Measurements from ENCODE around the gene UCKL1. TPM values are rescaled to one million over a fixed set of nuclear protein-coding genes. Genes with fewer than 3 reads are reported as not detected.
A peak's percentile ranks its signal among the peaks of the same experiment; 100 is the strongest.

Gene UCKL1
- total and polyA plus RNA-seq, 4 donors = 33.6 to 42.7 (median 36.1) TPM

DNA sequence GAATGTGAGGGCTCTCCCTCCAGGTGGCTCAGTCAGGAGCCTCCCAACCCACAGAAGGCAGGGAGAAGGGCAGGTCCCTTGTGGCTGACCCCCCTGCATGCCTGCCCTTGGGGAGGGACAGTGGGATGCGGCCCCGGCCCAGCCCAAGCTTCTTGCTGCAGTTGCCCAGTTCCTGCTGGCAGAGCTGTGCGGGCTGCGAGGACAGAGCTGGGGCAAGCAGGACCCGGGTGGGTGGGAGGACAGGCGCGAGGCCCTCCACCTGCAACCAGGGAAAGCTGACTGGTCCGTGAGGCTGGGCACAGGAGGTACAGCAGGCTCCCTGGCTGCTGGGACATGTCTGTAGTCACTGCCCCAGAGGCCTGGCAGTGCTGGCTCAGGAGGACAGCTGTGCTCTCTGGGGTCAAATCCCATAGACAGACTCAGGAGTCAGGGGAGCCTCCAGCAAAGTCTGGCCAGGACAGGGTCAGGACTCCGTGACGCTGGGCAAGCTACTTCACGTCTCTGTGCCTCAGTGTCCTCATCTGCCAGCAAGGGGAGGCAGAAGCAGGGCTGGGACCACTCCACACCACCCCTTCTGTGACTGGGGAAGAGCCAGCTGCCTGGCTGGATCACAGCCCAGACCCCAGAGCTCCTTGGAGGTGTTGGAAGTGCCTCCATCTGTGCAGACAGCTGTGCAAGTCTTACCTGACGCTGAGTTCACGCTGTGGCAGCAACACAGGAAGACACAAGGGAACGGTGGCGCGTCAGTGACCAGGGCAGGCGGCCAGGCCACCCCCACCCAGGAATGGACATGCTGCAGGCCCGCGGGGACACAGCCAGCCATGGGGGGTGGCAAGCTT is 13.0 kb downstream of the UCKL1 start:
- TF ChIP-seq, protein P1, sequence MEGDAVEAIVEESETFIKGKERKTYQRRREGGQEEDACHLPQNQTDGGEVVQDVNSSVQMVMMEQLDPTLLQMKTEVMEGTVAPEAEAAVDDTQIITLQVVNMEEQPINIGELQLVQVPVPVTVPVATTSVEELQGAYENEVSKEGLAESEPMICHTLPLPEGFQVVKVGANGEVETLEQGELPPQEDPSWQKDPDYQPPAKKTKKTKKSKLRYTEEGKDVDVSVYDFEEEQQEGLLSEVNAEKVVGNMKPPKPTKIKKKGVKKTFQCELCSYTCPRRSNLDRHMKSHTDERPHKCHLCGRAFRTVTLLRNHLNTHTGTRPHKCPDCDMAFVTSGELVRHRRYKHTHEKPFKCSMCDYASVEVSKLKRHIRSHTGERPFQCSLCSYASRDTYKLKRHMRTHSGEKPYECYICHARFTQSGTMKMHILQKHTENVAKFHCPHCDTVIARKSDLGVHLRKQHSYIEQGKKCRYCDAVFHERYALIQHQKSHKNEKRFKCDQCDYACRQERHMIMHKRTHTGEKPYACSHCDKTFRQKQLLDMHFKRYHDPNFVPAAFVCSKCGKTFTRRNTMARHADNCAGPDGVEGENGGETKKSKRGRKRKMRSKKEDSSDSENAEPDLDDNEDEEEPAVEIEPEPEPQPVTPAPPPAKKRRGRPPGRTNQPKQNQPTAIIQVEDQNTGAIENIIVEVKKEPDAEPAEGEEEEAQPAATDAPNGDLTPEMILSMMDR (IDR thresholded peaks at IDR 0.05; ENCODE audit: control extremely low read depth, extremely low read depth) = no peak
- Histone ChIP-seq H3K9ac (ENCODE audit: insufficient read depth in 1 of 2, low read length in 2 of 2) (no peak overlapping the region), H3K27me3 (ENCODE audit: control insufficient read depth in 3 of 3, insufficient read depth in 3 of 3, low read length in 2 of 3) (no peaks in the 10 kb centered on the region), H3K4me1 (ENCODE audit: control insufficient read depth in 5 of 5, insufficient read depth in 5 of 5, low read length in 5 of 5) (peaks cover 0 to 19% (median 0%) of the 10 kb centered on the region in 5 donors), H3K27ac (ENCODE audit: low read depth in 1 of 2, low read length in 1 of 2) (peak overlapping the region; percentile 57 to 81), H3K4me3 (no peak overlapping the region), H3K36me3 (ENCODE audit: control insufficient read depth in 4 of 4, insufficient read depth in 4 of 4, low read length in 4 of 4) (peaks cover 13 to 62% (median 19%) of the 10 kb centered on the region in 4 donors), H3K9me3 (ENCODE audit: control insufficient read depth in 4 of 4, insufficient read depth in 3 of 4, low read length in 3 of 4) (no peaks in the 10 kb centered on the region)
- WGBS, 2 donors = 79 to 89% methylated on average over 19 of the region's 19 CpGs
- no peak for DNase-seq
- no peak for ATAC-seq (ENCODE audit: insufficient read depth, low FRiP score)

DNA sequence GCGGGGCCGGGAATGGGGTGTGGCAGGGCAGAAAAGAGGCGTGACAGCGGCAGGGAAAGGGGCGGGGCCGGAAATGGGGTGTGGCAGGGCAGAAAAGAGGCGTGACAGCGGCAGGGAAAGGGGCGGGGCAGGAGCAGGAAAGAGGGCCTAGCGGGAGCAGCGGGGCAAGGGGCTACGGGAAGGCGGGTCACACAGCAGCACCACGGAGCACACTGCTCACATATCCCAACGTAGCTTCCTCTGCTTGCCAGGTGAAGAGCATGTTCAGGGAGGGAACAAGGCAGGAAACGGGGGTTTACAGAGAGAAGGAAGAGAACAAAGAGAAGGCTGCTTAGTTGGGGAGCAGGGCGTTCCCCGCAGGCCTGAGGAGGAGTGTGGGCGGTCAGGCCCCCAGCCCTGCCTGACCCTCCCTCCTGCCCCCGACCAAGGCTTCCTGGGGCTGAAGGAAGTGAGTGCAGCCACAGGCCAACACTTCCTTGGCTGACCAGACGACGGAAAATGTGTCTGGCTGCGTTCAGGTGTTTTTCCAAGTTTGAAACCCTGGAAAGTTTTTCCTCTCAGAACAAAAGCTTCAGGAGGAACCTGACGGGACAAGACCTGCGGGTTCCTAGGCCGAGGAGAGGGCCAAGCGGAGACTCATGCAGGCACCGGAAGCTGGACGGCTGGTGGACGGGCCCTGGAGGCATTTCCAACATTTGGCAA is 13.8 kb downstream of the UCKL1 start:
- 34 to 50% methylated on average over 30 of the region's 30 CpGs for WGBS, 2 donors
- Histone ChIP-seq H3K9ac (ENCODE audit: insufficient read depth in 1 of 2, low read length in 2 of 2) (no peak overlapping the region), H3K9me3 (ENCODE audit: control insufficient read depth in 4 of 4, insufficient read depth in 3 of 4, low read length in 3 of 4) (no peaks in the 10 kb centered on the region), H3K36me3 (ENCODE audit: control insufficient read depth in 4 of 4, insufficient read depth in 4 of 4, low read length in 4 of 4) (peaks cover 13 to 63% (median 20%) of the 10 kb centered on the region in 4 donors), H3K27me3 (ENCODE audit: control insufficient read depth in 3 of 3, insufficient read depth in 3 of 3, low read length in 2 of 3) (no peaks in the 10 kb centered on the region), H3K4me1 (ENCODE audit: control insufficient read depth in 5 of 5, insufficient read depth in 5 of 5, low read length in 5 of 5) (peaks cover 0 to 11% (median 0%) of the 10 kb centered on the region in 5 donors), H3K27ac (ENCODE audit: low read depth in 1 of 2, low read length in 1 of 2) (peak overlapping the region; percentile 57 to 81), H3K4me3 (no peak overlapping the region)
- ATAC-seq (ENCODE audit: insufficient read depth, low FRiP score) (no peak), DNase-seq (peak in 1 of 3 donors; percentile 40)
- TF ChIP-seq, protein P1 (IDR thresholded peaks at IDR 0.05; ENCODE audit: control extremely low read depth, extremely low read depth) = no peak

DNA sequence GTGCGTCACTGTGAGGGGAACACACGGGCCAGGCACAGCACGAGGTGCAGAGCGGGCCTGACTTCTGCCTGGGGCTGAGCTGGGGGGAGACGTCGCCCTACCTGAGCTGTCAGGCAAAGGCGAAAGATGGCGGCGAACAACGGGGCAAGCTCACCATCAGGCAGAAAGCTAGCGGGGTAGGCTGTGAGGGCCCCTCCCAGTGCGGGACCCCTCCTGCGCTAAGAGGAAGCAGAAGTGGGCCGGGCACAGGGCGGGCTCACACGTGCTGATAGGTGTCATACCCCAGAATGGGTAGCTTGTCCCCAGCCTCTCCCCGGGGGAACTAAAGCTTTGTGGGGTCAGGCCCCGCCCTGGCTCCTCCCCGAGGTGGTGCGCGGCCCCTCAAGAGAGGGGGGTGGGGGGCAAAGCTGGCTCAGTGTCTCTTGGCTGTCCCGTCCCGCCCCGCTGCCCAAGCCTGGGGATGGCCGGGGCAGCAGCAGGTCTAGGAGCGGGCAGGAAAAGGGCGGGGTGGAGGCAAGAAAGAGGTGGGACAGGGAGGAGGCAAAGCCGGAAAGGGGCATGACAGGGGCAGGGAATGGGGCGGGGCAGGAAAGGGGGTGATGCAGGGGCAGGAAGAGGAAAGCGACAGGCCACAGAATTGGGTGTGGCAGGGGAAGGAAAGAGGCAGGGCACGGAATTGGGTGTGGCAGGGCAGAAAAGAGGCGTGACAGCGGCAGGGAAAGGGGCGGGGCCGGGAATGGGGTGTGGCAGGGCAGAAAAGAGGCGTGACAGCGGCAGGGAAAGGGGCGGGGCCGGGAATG is 14.7 kb downstream of the UCKL1 start:
- Histone ChIP-seq H3K9ac (ENCODE audit: insufficient read depth in 1 of 2, low read length in 2 of 2) (no peak overlapping the region), H3K9me3 (ENCODE audit: control insufficient read depth in 4 of 4, insufficient read depth in 3 of 4, low read length in 3 of 4) (no peaks in the 10 kb centered on the region), H3K4me3 (no peak overlapping the region), H3K36me3 (ENCODE audit: control insufficient read depth in 4 of 4, insufficient read depth in 4 of 4, low read length in 4 of 4) (peaks cover 13 to 63% (median 22%) of the 10 kb centered on the region in 4 donors), H3K27ac (ENCODE audit: low read depth in 1 of 2, low read length in 1 of 2) (peak overlapping the region; percentile 55 to 86), H3K27me3 (ENCODE audit: control insufficient read depth in 3 of 3, insufficient read depth in 3 of 3, low read length in 2 of 3) (no peaks in the 10 kb centered on the region), H3K4me1 (ENCODE audit: control insufficient read depth in 5 of 5, insufficient read depth in 5 of 5, low read length in 5 of 5) (peaks cover 0 to 11% (median 0%) of the 10 kb centered on the region in 5 donors)
- DNase-seq (no peak), ATAC-seq (ENCODE audit: insufficient read depth, low FRiP score) (peak; percentile 53)
- WGBS, 2 donors = 42 to 59% methylated on average over 32 to 35 of the region's 39 CpGs
- TF ChIP-seq, protein P1 (IDR thresholded peaks at IDR 0.05; ENCODE audit: control extremely low read depth, extremely low read depth) = no peak

Measured in lung (tissue), 12 donors.